ENCODE data around the gene MGLL.

GRCh38 chr3:127718916-127719290 lies 103.4 kb downstream of the MGLL start:
- TF ChIP-seq CTCF (IDR thresholded peaks at IDR 0.05 in 8 of 11, conservative IDR thresholded peaks at IDR 0.05 in 3 of 11) (no peak), POLR2A (IDR thresholded peaks at IDR 0.05) (no peak), POLR2AphosphoS5 (IDR thresholded peaks at IDR 0.05) (no peak)
